Fibroblast of peridontal ligament (primary cell): ENCODE results near the gene GABARAP.
A peak's percentile ranks its signal among the peaks of the same experiment; 100 is the strongest.

Source experiments
- DNase-seq: peaks from one replicate; pipeline ENCODE4 v3.0.0-alpha.2; 2010; ENCODE audit errors: extremely low read depth

GABARAP gene

DNA sequence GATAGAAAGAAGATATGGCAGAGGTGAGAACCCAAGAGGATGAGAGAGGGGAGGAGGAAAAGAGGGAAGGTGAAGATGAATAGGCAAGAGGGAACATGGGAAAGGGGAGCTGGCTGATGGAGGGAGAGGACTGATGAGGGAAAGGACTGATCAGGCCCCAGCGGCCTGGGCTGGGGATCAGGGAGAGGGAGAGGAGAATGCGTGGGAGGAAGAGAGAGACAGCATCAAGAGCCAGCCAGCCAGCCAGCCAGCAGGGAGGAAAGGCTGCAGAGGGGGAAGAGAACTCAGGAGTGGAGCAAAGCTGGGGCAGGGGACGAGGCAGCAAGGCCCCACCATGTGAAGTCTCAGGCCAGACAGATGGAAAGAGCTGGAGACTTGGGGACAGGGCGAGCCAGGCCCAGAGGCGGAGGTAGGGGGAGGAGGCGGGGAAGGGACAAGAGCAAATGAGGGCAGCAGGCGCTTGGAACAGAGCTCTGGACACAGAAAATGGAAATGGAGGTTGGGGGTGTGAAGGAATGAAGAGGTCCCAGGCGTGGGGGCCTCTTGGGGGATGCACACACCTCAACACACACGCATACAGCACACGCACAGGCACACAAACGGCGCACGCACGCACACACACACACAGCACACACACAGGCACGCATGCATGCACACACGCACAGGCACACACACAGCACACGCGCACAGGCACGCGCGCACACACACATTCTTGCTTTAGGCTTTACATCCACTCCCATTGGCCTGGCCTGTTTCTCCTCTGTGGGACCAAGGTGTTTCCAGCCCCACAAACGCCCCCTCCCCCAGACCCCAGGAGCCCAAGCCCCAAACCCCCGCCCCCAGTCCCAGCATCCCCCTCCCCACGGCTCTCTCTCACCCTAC lies 34.9 kb downstream of the GABARAP start:
- no peak for DNase-seq

GRCh38 chr17:7205561-7205960 lies 36.7 kb downstream of the GABARAP start:
- no peak for DNase-seq

DNA sequence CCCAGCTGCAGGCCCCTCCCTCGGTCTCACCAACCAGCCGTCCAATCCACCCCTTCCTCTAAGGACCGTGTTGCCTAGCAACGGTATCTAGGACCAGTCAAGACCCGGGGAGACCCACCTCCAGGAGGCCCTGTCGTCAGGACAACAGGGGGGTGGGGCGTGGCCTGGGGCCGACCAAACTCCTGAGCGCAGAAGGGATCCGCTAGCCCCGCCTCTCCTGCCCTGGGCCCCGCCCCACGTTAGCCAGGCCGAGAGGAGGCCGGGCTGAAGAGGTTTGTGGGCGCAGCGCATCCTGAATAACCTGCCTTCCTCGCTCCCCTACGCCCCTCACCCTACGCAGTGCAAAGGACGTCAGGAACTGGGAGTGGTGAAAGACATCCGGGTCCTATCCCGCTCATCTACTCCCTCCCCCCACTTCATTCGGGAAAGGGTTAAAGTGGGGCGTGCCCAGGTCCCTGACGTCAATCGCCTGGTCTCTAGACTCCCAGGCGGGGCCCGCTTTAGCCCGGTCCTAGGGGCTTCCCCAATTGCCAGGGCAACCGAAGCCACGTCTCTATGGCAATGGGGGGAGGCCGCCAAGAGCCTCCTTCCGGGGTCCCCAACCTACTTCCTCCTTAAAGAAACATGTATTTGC lies 37.3 kb downstream of the GABARAP start:
- peak; percentile 78 for DNase-seq

DNA sequence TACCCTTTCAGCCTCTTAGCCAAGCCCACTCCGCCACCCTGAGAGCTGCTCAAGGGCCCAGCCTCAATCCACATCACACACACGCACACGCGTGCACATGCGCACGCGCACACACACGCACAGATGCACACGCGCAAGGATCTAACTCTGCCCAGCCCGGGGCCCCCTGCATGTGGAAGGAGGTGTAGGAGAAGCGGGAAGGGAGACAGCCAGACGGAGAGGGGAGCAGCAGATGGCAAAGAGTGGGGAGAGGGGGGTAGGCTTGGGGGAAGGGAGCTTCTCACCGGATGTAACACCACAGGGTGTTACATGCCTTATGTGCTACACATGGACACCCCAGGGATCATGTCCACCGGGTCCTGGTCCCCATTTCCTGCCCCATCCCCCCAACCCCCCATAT lies 37.9 kb downstream of the GABARAP start:
- DNase-seq: no peak

- DNase-seq: no peak
Measured at GRCh38 chr17:7203391-7203790, 38.9 kb downstream of the GABARAP start.

DNA sequence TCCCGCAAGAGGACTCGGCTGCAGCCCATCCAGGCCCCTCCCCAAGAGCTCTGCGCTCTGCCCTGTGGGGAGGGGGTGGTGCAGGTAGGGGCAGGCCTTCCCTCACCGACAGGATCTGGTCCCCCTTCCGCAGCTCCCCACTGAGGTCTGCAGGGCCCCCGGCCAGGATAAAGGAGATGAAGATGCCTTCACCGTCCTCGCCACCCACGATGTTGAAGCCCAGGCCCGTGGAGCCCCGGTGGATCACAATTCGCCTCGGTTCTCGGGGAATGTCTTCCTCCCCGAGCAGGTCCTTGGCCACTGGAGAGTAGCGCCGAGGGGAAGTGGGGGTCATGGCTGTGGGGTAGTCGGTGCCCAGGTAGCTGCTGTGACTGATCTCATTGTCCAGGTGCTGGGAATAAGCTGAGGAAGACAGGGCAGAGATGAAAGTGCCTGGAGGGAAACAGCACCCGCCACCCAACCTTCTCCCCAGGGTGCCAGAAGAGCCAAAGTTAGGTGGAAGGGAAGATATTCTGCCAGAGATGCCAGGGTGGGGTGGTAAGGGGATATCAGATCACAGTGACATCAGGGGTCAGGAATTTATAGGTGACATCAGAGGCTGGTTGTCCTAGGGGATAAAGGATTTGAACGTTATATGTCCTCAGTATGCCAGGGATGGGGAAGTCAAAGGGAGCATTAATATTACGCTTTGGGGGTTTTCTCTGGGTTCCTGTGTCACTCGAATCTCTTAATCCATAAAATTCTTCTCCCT lies 45.4 kb downstream of the GABARAP start:
- no peak for DNase-seq

DNA sequence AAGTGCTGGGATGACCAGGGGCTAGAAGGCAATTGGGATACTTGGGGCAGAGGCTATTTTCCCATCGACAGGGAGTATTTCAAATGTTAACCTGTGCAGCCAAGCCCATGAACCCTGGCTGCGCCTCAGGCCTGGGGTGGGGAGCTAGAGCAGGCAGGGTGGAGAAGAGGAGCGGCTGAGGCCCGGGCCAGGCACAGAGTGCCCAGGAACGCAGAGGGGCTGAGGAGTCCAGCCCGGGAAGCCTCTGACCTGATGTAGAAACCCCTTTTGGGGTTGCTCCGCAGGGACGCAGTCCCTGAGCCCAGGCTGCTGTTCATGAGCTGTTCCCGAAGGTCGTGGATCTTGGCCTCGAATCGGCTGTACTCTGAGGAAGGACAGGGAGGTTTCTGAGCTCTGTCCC lies 46.3 kb downstream of the GABARAP start:
- no peak for DNase-seq

- no peak for DNase-seq
Measured at GRCh38 chr17:7192271-7192937, 49.8 kb downstream of the GABARAP start.

- DNase-seq: no peak
Measured at GRCh38 chr17:7191571-7192270, 50.5 kb downstream of the GABARAP start.

DNA sequence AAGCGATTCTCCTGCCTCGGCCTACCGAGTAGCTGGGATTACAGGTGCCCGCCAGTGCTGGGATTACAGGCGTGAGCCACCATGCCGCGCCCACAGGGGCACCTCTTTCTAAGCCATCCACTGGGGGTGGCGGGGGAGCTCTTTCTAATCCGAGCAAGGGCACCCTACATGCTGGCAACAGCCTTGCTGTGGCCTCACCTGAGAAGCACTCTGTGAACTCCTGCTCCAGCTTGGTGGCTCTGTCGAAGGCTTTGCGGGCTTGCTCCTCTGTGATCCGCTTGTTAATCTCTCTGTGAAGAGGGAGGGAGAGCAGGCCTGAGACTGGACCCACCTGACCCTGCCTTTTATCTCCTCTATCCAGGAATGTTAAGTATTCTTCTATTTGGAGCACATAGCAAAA lies 51.2 kb downstream of the GABARAP start:
- DNase-seq: no peak

GRCh38 chr17:7190276-7190917 lies 51.9 kb downstream of the GABARAP start:
- no peak for DNase-seq
